GM13977 (cell line): ENCODE results near the gene SLA2.
A peak's percentile ranks its signal among the peaks of the same experiment; 100 is the strongest.
"Not testable (repeated sequence)": the region's sequence is repeated elsewhere in the genome, so short reads cannot be mapped to it uniquely, and the experiment has no call there.

ENCODE experiments used
- DNase-seq: peaks from one replicate; pipeline ENCODE4 v3.0.0; 2012; ENCODE audit warnings: low spot score
- in situ Hi-C: fragments of 300-500 bp; cut with MboI; formaldehyde crosslinking; loops from one replicate; pipeline ENCODE4 v1.12.0; 2022; ENCODE audit warnings: low sequenced_read_pairs, low pct_unique_long_range_greater_than_20kb, mixed read lengths, inconsistent platforms; ENCODE audit not compliant: unreplicated experiment
- TF ChIP-seq, protein P1 (sequence below): IDR thresholded peaks from 2 replicates; pipeline ENCODE4 v1.5.1; 2012; ENCODE audit warnings: mild to moderate bottlenecking, control low read depth; ENCODE audit not compliant: insufficient read depth; ENCODE audit errors: extremely low read depth, missing control alignments

The SLA2 gene

DNA sequence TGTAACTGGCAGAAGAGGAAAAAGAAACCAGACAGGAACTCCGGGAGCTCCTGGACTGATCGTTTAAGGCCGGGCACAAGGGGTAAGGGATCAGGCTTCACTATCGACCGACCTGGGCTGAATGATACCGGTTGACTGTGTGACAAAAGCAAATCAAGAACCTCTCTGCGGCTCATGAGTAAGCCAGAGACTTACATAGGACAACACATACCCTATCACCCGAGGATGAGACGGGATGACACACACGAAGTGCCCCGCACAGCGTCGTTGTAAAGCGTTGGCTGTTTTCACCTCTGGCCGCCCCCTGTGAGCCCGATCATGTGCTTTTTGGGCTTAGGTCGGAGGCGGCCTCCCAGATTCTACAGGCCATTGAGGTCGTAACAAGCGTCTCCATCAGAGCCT is 73.3 kb downstream of the SLA2 start:
- in situ Hi-C loops = no loop called here
- TF ChIP-seq, protein P1, sequence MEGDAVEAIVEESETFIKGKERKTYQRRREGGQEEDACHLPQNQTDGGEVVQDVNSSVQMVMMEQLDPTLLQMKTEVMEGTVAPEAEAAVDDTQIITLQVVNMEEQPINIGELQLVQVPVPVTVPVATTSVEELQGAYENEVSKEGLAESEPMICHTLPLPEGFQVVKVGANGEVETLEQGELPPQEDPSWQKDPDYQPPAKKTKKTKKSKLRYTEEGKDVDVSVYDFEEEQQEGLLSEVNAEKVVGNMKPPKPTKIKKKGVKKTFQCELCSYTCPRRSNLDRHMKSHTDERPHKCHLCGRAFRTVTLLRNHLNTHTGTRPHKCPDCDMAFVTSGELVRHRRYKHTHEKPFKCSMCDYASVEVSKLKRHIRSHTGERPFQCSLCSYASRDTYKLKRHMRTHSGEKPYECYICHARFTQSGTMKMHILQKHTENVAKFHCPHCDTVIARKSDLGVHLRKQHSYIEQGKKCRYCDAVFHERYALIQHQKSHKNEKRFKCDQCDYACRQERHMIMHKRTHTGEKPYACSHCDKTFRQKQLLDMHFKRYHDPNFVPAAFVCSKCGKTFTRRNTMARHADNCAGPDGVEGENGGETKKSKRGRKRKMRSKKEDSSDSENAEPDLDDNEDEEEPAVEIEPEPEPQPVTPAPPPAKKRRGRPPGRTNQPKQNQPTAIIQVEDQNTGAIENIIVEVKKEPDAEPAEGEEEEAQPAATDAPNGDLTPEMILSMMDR = no peak
- peak; percentile 59 for DNase-seq

DNA sequence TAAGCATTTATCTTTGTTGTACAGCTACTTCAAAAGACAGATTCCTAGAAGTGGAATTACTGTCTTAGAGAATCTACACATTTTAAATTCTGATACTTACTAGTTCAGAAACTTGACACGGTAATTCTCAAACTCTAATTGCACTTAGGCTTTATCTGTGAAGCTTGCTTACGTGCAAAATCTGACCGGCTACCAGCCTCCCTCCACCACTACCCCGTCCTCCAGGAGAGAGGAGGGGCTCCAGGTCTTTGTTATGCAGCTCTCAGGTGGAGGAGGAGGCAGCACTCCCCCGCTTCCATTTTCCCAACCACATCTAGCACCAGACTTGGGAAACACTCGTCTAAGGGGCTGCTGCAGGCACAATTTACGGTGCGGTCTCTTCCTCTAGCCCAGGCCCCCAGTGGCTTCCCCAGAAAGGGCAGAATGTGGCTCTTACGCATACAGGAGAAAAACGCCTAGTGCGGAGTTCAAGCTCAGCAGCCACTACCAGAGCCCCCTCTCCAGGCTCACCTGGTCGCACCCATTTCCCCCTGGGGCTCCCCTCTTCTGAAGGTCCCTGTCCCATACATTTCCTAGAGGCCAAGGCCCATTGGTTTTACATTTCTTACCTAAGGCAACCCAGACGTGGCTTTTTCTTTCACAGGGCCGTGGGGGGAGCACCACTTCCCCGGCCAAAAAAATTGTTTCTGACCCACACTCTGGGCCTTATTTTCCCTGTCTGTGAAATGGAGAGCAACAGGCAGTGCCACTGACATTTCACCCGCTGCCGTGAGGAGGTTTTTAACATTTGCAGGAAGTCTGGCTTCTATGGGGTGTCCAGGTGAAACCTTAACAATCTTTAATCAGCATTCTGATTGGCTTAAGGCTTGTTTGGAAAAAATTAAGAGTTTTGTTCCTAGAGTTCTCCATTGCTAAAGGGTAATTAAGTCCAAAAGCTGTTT is 74.2 kb downstream of the SLA2 start:
- DNase-seq = no peak
- TF ChIP-seq, protein P1 = no peak
- in situ Hi-C loops = no loop called here

DNA sequence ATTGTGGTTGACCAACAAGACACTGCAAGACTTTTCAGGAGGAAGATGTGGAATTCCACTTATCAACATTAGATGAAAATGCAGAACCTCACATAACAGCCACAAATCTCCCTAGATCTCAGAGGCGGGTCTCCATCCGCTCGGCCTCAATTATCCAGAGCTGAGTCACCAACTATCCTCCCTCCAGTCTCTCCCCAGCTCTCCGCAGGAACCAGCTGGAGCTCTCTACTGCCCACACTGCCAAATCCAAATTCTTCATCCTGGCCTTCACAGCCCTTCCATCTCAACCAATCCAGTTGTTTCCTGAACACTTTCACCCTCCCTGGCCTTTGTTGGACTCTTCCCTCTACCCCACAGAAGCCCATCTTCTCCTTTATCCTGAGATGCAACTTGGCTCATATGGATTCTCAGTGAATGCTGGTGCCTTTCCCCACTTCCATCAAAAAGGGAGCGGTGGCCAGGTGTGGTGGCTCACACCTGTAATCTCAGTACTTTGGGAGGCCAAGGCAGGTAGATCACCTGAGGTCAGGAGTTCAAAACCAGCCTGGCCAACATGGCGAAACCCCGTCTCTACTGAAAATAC is 76.1 kb downstream of the SLA2 start:
- in situ Hi-C loops = no loop called here
- DNase-seq = no peak
- TF ChIP-seq, protein P1 = no peak

DNA sequence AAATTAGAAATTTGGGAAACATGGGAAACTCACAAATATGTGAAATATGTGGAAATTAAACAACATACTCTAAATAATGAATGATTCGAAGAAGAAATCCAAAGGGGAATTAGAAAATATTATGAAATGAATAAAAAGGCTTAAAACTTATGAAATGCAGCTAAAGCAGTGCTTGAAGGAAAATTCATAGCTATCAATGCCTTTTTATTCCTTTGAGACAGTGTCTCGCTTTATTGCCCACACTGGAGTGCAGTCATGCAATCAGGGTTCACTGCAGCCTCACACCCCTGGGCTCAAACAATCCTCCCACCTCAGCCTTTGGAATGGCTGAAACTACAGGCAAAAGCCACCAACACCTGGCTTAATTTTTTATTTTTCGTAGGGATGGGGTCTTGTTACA is 80.5 kb downstream of the SLA2 start:
- TF ChIP-seq, protein P1 = no peak

DNA sequence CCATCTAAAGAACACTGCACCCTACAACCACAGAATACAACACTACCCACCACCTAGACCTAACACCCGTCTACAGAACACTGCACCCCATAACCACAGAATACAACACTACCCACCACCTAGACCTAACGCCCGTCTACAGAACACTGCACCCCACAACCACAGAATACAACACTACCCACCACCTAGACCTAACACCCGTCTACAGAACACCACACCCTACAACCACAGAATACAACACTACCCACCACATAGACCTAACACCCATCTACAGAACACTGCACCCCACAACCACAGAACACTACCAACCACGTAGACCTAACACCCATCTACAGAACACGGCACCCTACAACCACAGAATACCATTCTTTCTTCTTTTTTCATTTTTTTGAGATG is 81.3 kb downstream of the SLA2 start:
- DNase-seq, in situ Hi-C loops: not testable (repeated sequence)

More for the DNA sequence above, 80.5 kb downstream of the SLA2 start:
- no peak for DNase-seq
- in situ Hi-C loops = no loop called here

- DNase-seq, in situ Hi-C loops: not testable (repeated sequence)
These were observed 81.8 kb downstream of the SLA2 start for GRCh38 chr20:36564078-36564725.

DNA sequence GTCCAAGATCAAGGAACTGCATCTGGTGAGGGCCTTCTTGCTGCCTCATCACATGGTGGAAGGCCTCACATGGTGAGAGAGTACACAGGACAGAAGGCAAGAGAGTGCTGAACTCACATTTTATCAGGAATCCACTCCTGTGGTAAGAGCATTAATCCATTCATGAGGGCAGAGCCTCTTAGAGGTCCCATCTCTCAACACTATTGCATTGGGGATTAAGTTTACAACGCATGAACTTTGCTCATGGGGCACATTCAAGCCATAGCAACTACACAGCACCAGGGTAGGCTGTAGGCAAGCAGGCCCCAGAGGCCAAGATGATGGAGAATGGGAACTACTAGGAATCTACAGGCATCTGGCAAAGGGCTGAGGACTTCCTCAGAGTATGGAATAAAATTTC is 82.6 kb downstream of the SLA2 start:
- TF ChIP-seq, protein P1 = no peak
- DNase-seq = no peak
- in situ Hi-C loops = no loop called here
